ENCODE data around the gene ADGRG3.
"Not testable (repeated sequence)": the region's sequence is repeated elsewhere in the genome, so short reads cannot be mapped to it uniquely, and the experiment has no call there.

GRCh38 chr16:57712569-57712968, 44.5 kb downstream of the ADGRG3 start:
- TF ChIP-seq CTCF (IDR thresholded peaks at IDR 0.05); EZH2 (IDR thresholded peaks at IDR 0.05; ENCODE audit: borderline replicate concordance, insufficient read depth, low read depth, low read length, poor library complexity, severe bottlenecking): not testable (repeated sequence)
